HCT116 (cell line): ENCODE data around the gene TMEM234.

ENCODE experiments used
- CTCF ChIP-seq, 3 experiments: fragments of 200-600 bp in 1 of 3; sonication (generic) in 1 of 3; IDR thresholded peaks in 2 of 3; conservative IDR thresholded peaks in 1 of 3; 2 replicates each; pipeline ENCODE4 v1.5.1; 2012 to 2017; ENCODE audit warnings: low read depth in 2 of 3, low read length in 2 of 3, antibody characterized with exemption in 1 of 3, borderline replicate concordance in 1 of 3, control low read depth in 1 of 3, mild to moderate bottlenecking in 1 of 3, mixed read lengths in 1 of 3, mixed run types in 1 of 3, moderate library complexity in 1 of 3; ENCODE audit not compliant: insufficient read depth in 1 of 3
- EZH2 ChIP-seq: fragments of 200-600 bp; sonication (generic); IDR thresholded peaks from 2 replicates; pipeline ENCODE4 v1.6.1; 2017; ENCODE audit warnings: antibody characterized with exemption, mixed run types
- EZH2phosphoT487 ChIP-seq: fragments of 200-600 bp; IDR thresholded peaks from 2 replicates; pipeline ENCODE4 v1.6.1; 2018; ENCODE audit warnings: antibody characterized with exemption, borderline replicate concordance
- SP1 ChIP-seq: IDR thresholded peaks from 2 replicates; pipeline ENCODE4 v1.6.1; 2012; ENCODE audit warnings: low read depth
- TCF7L2 ChIP-seq: IDR thresholded peaks from 2 replicates; pipeline ENCODE4 v1.7.0; 2011; ENCODE audit warnings: borderline replicate concordance, inconsistent platforms; ENCODE audit not compliant: insufficient read depth, insufficient read length; ENCODE audit errors: extremely low read depth
- ZNF274 ChIP-seq: fragments of 200-500 bp; sonication (Bioruptor generic); IDR thresholded peaks from 2 replicates; pipeline ENCODE4 v1.6.1; 2014; ENCODE audit warnings: mild to moderate bottlenecking, low read depth, low read length, inconsistent platforms
- TF ChIP-seq, protein P1 (sequence below): IDR thresholded peaks from 2 replicates; pipeline ENCODE4 v1.6.1; 2012
- TF ChIP-seq, protein P2 (sequence below): IDR thresholded peaks from 2 replicates; pipeline ENCODE4 v1.6.1; 2012

GRCh38 chr1:32224285-32224684, 2.1 kb upstream of the TMEM234 start:
- TF ChIP-seq SP1, result no peak
- no peak for TF ChIP-seq CTCF (IDR thresholded peaks at IDR 0.05 in 2 of 3, conservative IDR thresholded peaks at IDR 0.05 in 1 of 3; ENCODE audit: borderline replicate concordance in 1 of 3, insufficient read depth in 1 of 3, low read depth in 2 of 3, low read length in 2 of 3)
- no peak for TF ChIP-seq EZH2
- TF ChIP-seq TCF7L2, result no peak
- no peak for TF ChIP-seq EZH2phosphoT487
- TF ChIP-seq, protein P1, sequence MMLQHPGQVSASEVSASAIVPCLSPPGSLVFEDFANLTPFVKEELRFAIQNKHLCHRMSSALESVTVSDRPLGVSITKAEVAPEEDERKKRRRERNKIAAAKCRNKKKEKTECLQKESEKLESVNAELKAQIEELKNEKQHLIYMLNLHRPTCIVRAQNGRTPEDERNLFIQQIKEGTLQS, result no peak
- no peak for TF ChIP-seq ZNF274
- TF ChIP-seq, protein P2, sequence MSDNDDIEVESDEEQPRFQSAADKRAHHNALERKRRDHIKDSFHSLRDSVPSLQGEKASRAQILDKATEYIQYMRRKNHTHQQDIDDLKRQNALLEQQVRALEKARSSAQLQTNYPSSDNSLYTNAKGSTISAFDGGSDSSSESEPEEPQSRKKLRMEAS, result no peak
